ENCODE data around the gene EME2.

Gene EME2

DNA sequence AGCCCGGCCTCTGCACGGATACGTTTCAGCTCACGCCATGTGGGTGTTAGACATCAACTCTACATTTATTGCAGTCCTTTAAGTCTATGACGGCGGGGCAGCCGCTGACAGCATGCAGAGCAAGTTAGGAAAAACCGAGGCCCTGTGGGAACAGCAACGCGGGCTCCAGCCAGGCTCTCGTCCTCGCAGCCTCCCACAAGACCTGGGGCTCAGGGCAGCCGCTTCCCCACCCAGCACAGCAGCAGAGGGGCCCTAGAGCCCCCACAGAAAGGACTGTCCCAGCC, 4.0 kb downstream of the EME2 start:
- POLR2A ChIA-PET (ENCODE audit: low non-redundant PET), result interaction anchor here (0.5 kb wide), 1 partner anchor 39 kb away, joined by 5 read pairs; no protein-coding TSS in a partner anchor
- no peak for DNase-seq (ENCODE audit: low spot score)
- no peak for TF ChIP-seq CTCF (conservative IDR thresholded peaks at IDR 0.05; ENCODE audit: low read depth)
- H3K27ac ChIP-seq, result peak overlapping the region; percentile 92
- CTCF ChIA-PET, result no interaction called here

GRCh38 chr16:1776991-1777374, 4.4 kb downstream of the EME2 start:
- ChIA-PET POLR2A (ENCODE audit: low non-redundant PET) (interaction anchor here (0.5 kb wide), 1 partner anchor 39 kb away, joined by 5 read pairs; no protein-coding TSS in a partner anchor), CTCF (no interaction called here)
- no peak for TF ChIP-seq CTCF (conservative IDR thresholded peaks at IDR 0.05; ENCODE audit: low read depth)
- DNase-seq (ENCODE audit: low spot score), result no peak
- peak overlapping the region; percentile 92 for H3K27ac ChIP-seq

DNA sequence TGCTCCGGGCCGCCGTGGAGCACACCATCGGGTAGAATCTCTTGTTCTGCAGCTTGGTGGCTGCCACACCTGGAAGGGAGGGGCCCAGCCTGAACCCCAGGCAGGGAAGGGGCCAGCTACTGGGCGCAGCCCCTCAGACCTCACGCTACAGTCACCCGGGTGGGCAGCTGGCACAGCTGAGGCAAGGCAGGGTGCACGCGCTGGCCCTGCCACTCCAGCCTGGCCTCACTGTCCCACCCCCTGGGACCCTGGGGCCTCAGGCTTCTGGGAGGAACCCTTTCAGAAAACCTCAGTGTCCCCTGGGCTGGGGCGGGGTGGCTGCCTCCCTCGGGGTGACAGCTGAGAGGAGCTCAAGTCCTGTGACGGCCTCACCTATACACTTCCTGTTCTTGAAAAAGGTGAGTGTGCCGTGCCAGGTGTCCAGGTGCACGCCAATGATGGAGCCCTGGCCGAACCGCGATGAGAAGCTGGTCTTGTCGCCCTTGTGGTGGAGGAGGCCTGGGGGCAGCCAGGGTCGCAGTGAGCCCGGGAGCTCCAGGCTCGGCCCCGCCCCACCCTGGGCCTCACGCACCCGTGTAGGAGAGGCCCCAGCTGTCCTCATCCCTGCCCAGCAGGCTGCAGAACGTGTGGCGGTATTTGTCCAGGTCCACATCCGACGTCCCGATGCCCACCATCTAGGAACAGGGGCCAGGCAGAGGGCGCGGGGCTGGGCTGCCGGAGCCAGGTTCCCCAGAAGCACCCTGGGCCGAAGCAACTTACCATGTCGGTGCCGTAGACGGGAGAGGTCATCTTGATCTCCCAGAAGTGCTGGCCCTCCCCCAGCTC, 5.0 kb downstream of the EME2 start:
- POLR2A ChIA-PET (ENCODE audit: low non-redundant PET), result no interaction called here
- CTCF ChIA-PET, result no interaction called here

DNA sequence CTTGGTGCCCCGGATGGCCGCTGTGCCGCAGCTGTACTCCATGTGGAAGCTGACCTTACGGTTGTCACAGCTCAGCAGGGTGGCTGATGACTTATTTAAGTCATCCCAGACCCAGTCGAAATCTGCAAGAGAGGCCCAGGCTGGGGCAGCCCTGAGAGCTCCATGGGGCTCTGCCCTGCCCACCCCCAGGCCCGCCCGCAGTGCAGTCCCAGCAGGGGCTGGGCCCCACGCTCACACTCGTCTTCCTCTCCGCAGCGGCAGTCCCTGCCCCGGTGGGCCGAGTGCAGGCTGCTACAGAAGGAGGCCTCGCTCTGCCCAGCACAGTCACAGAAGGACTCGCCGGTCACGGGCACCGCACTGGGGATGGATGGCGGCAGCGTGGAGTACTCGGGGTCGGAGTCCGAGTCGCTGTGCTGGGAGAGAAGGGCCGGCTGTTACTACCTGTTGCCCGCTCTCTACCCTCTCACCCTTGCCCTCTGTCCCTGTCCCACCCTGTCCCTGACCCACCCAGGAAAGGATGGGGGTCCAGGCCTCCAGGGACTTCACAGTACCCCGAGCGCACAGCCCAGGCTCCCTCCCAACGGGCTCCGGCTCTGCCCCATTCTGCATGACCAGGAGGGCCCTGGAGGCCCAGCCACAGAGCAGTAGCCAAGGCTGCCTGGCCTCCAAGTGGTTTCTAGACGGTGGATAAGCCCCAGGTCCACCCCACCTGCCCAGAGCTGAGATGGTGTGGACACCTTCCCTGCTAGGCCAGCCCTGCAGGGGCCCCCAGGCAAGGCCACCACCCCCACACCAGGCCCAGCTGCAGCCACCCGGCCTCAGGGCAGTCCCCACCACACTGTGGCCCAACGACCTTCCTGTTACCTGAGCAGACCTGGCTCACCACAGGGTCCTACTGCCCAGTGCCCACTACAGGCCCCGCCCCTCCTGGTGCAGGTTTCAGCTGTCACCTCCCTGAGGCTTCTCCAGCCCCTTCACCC, 5.9 kb downstream of the EME2 start:
- ChIA-PET CTCF (no interaction called here), POLR2A (ENCODE audit: low non-redundant PET) (no interaction called here)
- no peak for DNase-seq (ENCODE audit: low spot score)

More for the DNA sequence above, 5.0 kb downstream of the EME2 start:
- TF ChIP-seq CTCF (conservative IDR thresholded peaks at IDR 0.05; ENCODE audit: low read depth), result no peak
- DNase-seq (ENCODE audit: low spot score), result no peak
- peak overlapping the region; percentile 92 for H3K27ac ChIP-seq

DNA sequence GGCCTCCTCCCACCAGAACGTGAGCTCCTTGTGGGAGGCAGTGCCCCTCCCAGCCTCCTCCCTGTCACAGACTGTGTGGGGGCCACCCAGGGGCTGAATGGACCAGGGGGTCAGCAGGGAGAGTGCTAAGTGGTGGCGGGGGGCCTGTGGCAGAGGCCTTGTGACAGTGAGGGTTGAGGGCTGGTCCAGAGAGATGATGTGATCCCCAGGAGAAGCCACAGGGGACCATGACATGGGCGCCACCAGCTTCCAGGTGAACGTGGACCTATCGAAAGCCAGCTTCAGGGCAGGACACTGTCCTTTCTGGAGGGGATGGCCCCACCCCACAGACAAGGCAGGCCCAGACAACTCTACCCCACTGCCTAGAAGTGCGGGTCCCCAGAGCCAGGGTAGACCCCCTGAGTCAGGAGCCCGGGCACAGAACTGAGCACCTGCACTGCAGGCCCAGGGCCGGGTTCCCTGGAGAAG, 6.7 kb downstream of the EME2 start:
- no peak for TF ChIP-seq CTCF (conservative IDR thresholded peaks at IDR 0.05; ENCODE audit: low read depth)
- peak overlapping the region; percentile 92 for H3K27ac ChIP-seq
- ChIA-PET POLR2A (ENCODE audit: low non-redundant PET) (no interaction called here), CTCF (no interaction called here)
- DNase-seq (ENCODE audit: low spot score), result no peak

More for the DNA sequence above, 5.9 kb downstream of the EME2 start:
- peak overlapping the region; percentile 92 for H3K27ac ChIP-seq
- TF ChIP-seq CTCF (conservative IDR thresholded peaks at IDR 0.05; ENCODE audit: low read depth), result no peak

Data from RWPE1 (cell line).